ENCODE measurements around the gene CILP2.

CILP2 gene

DNA sequence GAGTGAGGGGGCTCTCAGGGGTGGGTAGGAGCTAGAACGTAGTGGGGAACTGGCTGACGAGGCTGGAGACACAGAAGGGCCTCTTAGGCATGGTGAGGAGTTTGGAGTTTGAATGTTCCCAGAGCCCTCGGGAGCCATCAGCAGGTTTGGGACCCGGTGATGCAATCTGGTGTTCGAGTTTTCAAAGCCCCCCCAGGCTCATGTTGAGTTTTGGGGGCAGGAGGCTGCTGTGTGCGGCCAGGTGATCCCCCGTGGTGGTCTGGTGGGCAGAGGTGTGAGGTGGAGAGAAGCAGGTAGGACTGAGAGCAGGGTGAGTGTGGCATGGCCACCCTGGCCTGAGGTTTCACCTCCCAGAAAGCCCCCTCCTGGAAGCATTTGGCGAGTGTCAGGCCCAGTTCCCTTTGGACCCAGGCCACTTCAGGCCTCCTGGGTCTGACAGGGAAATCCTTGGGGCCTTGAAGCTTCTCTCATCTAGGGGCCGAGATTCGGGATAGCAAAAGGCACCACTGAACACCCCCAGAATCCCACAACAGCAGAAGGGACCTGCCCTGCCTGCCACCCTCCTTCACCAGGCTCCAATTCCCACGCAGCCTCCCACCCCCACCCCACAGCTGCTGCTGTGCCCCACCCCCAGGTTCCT is 8.2 kb upstream of the CILP2 start:
- no peak overlapping the region for H3K27ac ChIP-seq
- H3K4me2 ChIP-seq (ENCODE audit: low read length) = no peak overlapping the region
- TF ChIP-seq, protein P1, sequence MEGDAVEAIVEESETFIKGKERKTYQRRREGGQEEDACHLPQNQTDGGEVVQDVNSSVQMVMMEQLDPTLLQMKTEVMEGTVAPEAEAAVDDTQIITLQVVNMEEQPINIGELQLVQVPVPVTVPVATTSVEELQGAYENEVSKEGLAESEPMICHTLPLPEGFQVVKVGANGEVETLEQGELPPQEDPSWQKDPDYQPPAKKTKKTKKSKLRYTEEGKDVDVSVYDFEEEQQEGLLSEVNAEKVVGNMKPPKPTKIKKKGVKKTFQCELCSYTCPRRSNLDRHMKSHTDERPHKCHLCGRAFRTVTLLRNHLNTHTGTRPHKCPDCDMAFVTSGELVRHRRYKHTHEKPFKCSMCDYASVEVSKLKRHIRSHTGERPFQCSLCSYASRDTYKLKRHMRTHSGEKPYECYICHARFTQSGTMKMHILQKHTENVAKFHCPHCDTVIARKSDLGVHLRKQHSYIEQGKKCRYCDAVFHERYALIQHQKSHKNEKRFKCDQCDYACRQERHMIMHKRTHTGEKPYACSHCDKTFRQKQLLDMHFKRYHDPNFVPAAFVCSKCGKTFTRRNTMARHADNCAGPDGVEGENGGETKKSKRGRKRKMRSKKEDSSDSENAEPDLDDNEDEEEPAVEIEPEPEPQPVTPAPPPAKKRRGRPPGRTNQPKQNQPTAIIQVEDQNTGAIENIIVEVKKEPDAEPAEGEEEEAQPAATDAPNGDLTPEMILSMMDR (IDR thresholded peaks at IDR 0.05) = no peak
- no peaks in the 10 kb centered on the region for H3K36me3 ChIP-seq (ENCODE audit: control insufficient read depth, insufficient read depth, low read length)
- no peak overlapping the region for H2AFZ ChIP-seq
- H3K9ac ChIP-seq = no peak overlapping the region
- no peak overlapping the region for H3K4me3 ChIP-seq (ENCODE audit: low read depth, low read length)
- no peaks in the 10 kb centered on the region for H3K4me1 ChIP-seq
- no peaks in the 10 kb centered on the region for H3K27me3 ChIP-seq (ENCODE audit: control insufficient read depth, insufficient read depth, low read length)
- peaks cover 5% of the 10 kb centered on the region for H3K79me2 ChIP-seq
- no peaks in the 10 kb centered on the region for H3K9me3 ChIP-seq (ENCODE audit: control insufficient read depth, low read length)

GRCh38 chr19:19530423-19530804 is 7.7 kb upstream of the CILP2 start:
- no peaks in the 10 kb centered on the region for H3K36me3 ChIP-seq (ENCODE audit: control insufficient read depth, insufficient read depth, low read length)
- H3K4me3 ChIP-seq (ENCODE audit: low read depth, low read length) = no peak overlapping the region
- peaks cover 2% of the 10 kb centered on the region for H3K79me2 ChIP-seq
- no peak overlapping the region for H3K27ac ChIP-seq
- H3K9ac ChIP-seq = no peak overlapping the region
- TF ChIP-seq, protein P1 (IDR thresholded peaks at IDR 0.05) = no peak
- H3K9me3 ChIP-seq (ENCODE audit: control insufficient read depth, low read length) = no peaks in the 10 kb centered on the region
- no peak overlapping the region for H3K4me2 ChIP-seq (ENCODE audit: low read length)
- no peaks in the 10 kb centered on the region for H3K4me1 ChIP-seq
- H3K27me3 ChIP-seq (ENCODE audit: control insufficient read depth, insufficient read depth, low read length) = no peaks in the 10 kb centered on the region
- no peak overlapping the region for H2AFZ ChIP-seq

DNA sequence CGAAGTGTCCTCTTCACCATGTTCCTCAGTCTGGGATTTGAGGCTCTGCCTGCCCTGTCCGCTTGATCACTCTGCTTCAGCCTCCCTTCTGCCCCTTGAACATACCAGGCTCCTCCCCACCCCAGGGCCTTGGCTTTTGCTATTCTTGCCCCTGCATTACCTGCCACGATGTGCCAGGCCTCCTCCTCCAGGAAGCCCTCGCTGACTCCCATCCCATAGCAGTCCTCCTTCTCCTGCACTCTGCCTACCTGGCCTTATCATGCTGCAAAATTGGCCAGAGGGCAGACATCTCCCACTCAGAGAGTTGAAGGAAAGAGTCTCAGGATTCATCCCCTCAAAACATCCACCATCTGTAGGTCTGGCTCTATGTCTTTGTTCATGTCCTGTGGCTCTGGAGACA is 7.2 kb upstream of the CILP2 start:
- H3K36me3 ChIP-seq (ENCODE audit: control insufficient read depth, insufficient read depth, low read length) = no peaks in the 10 kb centered on the region
- no peak overlapping the region for H3K9ac ChIP-seq
- no peaks in the 10 kb centered on the region for H3K9me3 ChIP-seq (ENCODE audit: control insufficient read depth, low read length)
- H3K79me2 ChIP-seq = no peaks in the 10 kb centered on the region
- no peak overlapping the region for H3K4me3 ChIP-seq (ENCODE audit: low read depth, low read length)
- no peaks in the 10 kb centered on the region for H3K4me1 ChIP-seq
- TF ChIP-seq, protein P1 (IDR thresholded peaks at IDR 0.05) = no peak
- no peaks in the 10 kb centered on the region for H3K27me3 ChIP-seq (ENCODE audit: control insufficient read depth, insufficient read depth, low read length)
- H3K27ac ChIP-seq = no peak overlapping the region
- no peak overlapping the region for H2AFZ ChIP-seq
- H3K4me2 ChIP-seq (ENCODE audit: low read length) = no peak overlapping the region

DNA sequence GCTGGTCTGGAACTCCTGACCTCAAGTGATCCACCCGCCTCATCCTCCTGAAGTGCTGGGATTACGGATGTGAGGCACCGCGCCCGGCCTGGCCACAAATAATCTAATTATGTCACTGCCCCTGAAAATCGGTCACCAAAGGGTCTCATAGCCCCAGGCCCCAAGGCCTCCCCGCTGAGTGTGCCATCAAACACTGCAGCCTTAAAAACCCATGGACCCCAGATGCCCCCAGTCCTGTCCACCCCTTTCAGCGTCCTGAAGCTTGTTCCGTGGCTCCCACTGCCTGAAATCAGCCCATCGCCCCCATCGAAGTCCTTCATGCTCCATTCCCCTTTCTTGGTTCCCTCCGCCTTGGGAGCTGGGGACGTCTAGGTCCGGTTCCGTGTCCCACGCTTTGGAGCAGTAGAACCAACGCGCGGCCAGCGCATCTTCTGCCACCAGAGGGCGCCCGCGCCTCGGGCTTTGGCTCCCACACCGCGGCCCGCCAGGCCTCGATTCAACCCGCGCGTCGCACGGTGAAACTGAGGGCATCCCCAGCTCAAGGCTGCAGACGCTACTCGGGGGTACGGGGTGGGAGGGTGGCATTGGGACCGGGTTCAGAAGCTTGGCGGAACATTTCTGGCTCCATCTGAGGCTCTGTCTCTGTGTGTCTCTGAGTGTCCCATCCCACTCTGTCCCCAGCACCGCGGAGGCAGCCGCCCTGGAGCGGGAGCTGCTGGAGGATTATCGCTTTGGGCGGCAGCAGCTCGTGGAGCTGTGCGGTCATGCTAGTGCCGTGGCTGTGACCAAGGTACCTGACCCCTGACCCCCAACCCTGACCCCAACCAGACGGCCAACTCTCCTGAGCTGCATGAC is 5.9 kb upstream of the CILP2 start:
- Histone ChIP-seq H3K79me2 (no peaks in the 10 kb centered on the region), H3K4me3 (ENCODE audit: low read depth, low read length) (no peak overlapping the region), H2AFZ (no peak overlapping the region), H3K27me3 (ENCODE audit: control insufficient read depth, insufficient read depth, low read length) (no peaks in the 10 kb centered on the region), H3K36me3 (ENCODE audit: control insufficient read depth, insufficient read depth, low read length) (no peaks in the 10 kb centered on the region), H3K9me3 (ENCODE audit: control insufficient read depth, low read length) (no peaks in the 10 kb centered on the region), H3K4me2 (ENCODE audit: low read length) (no peak overlapping the region), H3K9ac (no peak overlapping the region), H3K27ac (no peak overlapping the region), H3K4me1 (no peaks in the 10 kb centered on the region)
- TF ChIP-seq, protein P1 (IDR thresholded peaks at IDR 0.05) = peak; percentile 96

Data from parathyroid adenoma (tissue), 2 donors.